ELR (cell line): ENCODE results near the gene KRTAP12-1.

Source experiments
- DNase-seq: peaks from one replicate; pipeline ENCODE4 v3.0.0-alpha.2; 2015; ENCODE audit warnings: low read depth

KRTAP12-1 gene, protein sequence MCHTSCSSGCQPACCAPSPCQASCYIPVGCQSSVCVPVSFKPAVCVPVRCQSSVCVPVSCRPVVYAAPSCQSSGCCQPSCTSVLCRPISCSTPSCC

DNA sequence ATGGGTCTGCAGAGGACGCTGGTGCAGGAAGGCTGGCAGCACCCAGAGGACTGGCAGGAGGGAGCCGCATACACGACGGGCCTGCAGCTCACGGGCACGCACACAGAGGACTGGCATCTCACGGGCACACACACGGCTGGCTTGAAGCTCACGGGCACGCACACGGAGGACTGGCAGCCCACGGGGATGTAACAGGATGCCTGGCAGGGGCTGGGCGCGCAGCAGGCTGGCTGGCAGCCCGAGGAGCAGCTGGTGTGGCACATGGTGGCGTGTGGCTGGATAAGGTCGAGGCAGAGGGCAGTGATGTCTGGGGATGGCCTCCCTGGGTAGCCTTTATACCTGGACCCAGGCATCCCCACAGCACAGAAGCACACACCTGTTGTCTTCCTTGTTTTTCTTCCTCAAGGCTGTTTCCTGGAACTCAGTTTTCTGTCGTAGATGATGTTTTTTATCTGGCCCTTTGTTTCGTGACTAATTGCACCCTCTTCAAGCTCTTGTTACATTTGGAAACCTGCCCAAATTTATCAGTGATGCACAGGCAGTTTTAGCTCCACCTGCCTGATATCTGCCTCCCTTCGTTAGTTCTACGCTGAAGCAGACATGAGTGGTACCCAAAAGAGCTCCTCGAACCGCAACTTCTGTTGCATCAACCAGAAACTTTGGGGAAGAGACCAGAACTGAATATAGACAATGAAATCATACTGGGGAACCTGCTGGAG, at the start of gene KRTAP12-1:
Gene KRTAP12-1, minus strand, starts transcription at position 303 of the 719 bp plus-strand sequence. Its CDS starts 40 bp downstream, at position 263.
- no peak for DNase-seq

DNA sequence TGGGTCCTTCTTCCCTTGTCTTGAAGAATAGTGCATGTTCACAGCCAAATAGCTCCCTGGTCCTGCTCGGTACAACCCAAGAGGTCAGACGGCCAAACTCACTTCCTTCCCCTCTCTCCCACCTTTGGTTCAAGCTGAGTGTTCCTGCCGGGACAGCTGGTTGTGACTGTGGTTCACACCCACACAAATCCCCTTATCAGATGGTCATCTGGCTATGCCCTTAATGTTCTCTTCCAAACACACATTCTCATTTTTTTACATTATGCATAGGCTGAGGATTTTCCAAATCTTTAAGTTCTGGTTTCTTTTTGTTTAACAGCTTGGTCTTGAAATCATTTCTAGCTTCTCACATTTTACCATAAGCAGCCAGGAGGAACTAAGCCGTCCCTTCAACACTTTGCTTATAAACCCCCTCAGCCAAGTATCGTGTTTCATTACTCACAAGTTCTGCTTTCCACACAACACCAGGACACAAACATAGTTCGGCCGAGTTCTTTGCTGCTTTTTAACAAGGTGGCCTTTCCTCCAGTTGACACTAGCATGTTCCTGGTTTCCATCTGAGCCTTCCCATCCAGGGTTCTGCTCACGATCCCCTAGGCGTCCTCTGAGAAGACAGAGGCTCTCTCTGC, 49.1 kb upstream of the KRTAP12-1 start:
- no peak for DNase-seq

DNA sequence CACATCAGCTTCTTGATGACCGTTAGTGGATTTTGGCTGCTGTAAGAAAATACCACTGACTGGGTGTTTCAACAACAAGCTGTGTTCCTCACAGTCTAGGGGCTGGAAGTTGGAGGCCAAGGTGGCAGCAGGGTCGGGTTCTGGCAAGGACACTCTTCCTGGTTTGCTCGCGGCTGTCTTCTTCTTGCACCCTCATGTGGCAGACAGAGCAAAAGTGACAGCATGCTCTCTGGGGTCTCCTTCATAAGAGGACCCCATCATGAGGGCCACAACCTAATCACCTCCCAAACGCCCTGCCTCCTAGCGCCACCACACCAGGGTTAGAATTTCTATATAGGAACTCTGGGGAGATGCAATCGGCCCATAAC, 48.0 kb upstream of the KRTAP12-1 start:
- DNase-seq: no peak

DNA sequence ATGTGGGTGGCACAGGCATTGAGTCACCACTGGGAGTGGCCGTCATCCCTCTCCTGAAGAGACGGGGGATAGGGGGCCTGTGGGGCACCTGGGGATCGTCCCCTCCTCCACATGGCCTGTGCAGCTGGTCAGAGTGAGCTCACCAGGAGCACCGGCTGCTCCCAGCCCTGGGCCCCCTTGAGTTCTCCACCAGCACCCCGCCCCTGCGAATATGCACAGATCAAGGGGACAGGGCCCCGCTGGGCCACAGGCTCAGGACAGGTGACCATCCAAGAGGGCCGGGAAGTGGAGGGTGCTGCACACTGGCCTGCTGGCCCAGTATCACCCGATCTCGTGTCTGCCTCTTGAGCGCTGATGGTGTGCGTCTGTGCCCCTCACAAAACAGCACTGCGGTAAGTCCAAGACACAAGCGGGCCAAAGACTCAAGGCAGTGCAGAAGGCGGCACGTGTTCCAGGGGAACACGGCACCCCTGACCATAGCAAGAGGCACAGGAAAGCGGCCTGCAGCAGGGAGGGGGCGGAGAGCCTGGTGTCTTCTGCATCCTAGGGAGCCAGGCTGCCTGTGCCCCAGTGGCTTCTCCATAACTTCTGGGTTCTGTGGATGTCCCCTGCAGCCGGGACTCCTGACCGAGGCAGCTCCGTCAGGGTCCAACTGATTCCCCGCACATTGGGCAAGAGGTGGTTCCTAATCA, 47.5 kb upstream of the KRTAP12-1 start:
- no peak for DNase-seq

DNA sequence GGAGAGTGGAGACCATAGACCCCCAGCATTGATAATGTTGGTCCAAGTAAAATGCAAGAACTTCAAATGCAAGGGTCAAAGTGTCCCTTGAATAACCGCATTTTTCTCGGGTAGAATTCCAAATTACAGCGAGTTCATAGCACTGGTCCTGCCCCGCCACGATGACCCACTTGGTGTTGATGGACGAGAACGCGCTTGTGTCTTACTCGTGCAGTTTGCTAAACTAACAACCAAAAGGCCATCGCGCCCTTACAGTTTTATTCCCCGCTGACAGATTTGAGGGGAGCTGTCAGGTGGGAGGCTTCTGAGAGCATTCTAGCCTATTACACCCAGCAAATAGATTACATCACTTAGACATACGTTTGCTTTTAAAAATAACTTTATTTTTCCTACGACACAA, 46.8 kb upstream of the KRTAP12-1 start:
- DNase-seq: no peak

DNA sequence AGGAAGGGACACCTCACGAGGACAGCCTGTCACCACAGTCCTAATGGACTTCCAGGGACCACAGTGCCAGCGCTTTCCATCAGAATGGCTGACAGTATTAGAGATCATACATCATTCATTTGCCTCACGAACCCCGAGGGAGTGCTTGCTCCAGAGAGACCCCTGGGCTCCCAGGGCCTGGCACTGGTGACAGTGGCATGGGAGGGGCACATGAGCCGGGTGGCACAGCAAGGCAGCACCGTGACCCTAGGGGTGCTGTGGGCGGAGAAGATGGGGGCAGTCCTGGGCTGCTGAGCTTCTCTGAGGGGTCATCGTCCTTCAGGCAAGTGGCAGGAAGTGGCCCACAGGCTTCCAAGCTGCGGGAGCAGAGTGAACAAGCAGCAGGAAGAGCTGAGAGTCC, 45.8 kb upstream of the KRTAP12-1 start:
- DNase-seq: no peak

DNA sequence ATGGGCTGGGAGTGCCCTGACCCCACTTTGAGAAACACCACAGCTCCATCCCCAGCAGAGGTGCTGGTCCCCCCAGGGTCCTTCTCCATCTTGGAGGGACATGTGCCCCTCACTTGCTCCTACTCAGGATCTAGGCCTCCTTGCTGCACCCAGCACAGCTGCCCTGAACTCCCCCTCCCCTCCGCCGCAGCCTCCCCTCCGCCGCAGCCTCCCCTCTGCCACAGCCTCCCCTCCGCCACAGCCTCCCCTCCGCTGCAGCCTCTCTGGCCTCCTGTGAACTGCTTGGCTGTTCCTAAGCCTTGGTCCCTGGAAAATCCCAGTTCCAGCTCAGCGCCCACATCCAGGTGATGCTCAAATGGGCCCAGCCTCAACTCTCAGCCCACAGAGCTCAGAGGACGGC, 45.4 kb upstream of the KRTAP12-1 start:
- DNase-seq: no peak

DNA sequence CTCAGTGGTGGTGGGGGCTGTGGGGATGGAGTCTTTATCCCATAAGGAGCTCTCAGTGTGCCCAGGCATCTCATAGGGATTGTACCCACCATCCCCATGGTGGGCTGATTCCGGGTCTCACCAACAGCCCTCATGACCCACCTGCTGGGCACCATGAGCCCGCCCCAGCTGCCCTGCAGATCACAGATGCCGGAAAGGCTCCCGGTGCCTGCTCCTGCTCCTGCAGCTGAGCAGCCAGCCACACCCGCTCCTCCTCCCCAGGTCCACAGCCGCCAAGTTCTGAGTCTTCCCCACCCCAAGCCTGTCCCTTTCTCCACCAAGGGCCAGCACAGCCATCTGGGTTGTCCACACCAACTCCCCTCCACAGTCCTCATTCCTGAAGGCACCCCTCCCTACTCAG, 44.9 kb upstream of the KRTAP12-1 start:
- no peak for DNase-seq

DNA sequence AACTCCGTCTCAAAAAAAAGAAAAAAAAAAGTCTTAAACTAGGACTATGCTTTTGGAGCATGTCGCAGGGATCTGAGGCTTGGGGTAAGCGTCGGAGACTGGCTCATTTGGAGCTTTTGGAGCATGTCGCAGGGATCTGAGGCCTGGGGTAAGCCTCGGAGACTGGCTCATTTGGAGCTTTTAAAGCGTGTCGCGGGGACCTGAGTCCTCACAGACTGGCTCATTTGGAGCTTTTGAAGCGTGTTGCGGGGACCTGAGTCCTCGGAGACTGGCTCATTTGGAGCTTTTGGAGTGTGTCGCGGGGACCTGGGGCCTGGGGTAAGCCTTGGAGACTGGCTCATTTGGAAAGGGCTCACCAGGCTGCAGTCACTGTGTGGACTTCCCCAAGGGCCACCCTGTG, 43.0 kb upstream of the KRTAP12-1 start:
- no peak for DNase-seq

DNA sequence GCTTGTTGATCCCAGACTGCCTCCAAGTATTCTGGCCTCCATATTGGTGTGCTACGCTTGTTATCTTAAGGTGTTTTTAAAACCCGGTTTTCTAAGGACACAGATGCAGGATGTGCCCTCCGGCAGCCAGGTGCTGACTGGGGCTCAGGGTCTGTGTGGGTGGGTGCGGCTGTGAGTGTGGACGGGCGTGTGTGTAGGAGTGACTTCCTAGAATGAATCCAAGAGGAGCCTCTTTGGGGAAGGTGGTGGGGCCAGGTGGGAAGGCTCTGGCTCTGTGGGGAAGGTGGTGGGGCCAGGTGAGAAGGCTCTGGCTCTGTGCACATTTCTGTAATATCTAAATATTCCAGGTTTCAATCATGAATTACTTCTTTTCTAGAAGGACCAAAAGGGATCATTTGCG, 42.2 kb upstream of the KRTAP12-1 start:
- no peak for DNase-seq

DNA sequence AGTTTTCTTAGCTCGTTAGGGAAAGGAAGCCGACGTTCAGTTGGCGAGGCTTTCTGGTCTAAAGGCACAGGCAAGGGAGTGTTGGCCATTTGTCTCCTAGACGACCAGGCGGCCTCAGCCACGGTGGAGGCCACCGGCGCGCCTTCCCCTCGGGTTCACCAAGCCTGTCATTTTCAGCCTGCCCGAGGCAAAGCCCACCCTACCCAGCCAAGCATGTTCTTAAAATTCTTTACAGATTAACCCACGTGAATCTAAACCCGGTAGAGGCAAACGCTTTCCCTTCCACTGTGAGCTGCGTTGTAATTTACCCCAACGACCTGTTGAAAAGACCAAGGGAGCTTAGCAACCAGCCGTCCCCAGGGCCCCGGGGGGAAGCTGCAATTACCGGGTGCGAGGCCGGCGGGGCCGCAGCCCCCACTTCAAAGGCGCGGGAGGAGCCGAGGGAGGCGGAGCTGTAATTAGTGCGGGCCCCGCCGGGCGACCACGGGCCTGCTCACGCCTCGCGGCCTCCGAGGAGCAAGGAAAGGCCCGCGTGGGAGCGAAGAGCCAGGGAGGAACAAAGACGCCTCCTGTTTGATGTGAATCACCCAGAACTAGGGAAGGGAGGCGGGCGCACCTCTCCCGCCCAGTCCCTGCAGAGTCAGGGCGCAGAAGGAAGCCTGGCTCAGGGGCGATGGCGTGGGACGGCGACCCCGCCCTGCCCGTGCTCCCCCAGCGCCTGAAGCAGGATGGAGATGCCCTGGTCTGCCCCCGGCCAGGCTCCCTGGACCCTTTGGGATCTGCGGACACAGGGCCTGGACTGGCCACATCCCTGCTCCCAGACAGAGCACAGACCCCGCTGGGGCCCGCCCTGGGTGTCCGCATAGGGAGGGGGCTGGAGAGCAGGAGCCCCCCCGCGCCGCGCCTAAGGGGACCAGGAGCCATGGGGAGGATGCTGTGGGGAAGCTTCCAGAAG, 41.5 kb upstream of the KRTAP12-1 start:
- DNase-seq: no peak

DNA sequence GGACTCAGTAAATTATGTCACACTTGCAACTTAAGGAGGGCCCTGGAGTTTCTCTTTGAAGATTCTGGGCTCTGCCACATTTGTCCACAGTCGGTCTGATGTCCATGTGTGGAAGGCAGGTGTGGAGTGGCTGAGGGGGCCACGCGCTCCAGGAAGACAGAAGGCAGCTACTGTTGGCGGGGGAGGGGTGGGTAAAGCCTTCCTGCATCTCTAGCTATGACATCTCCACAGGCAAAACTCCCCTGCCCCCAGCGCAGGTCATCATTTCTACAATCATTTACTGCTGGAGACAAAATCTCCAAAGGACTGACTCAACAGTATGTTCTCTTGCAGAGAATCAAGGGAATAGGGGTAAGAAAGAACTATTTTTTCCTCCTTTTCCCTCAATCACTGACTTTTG, 40.8 kb upstream of the KRTAP12-1 start:
- DNase-seq: no peak

DNA sequence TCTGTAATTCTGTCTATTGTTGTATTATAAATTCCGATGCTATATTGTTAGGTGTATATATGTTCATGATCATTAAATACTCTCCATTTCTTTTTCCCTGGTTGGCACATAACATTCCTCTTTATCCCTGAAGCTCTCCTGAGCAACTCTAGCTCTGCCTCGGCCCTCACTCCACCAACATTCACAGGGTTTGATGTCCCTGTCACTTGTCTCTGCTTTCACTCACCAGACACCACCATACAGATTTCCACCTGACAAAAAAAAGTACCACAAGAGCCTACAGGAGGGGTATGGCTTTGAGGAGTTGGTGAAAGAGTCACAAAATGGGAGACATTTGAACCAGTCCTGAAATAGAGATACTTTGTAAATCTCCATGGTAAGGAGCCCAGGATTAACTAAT, 38.2 kb upstream of the KRTAP12-1 start:
- no peak for DNase-seq

DNA sequence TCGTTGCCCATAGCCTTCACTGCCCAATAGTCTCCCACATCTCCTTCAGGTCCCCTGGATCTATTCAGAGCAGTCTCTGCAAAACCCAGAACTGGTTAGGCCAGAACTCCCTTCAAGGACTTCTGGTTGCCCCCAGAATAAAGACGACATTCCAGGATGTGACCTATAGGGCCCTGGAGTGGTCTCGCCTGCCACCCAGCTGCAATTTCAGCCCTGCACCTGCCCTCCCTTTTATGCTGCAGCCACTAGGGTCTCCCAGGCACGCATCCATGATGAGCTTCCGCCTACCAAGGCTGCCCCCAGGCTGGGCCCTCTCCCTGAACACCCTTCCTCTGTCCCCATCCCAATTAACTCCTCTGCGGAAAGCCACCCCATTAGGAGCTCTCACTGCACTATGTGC, 36.6 kb upstream of the KRTAP12-1 start:
- no peak for DNase-seq

DNA sequence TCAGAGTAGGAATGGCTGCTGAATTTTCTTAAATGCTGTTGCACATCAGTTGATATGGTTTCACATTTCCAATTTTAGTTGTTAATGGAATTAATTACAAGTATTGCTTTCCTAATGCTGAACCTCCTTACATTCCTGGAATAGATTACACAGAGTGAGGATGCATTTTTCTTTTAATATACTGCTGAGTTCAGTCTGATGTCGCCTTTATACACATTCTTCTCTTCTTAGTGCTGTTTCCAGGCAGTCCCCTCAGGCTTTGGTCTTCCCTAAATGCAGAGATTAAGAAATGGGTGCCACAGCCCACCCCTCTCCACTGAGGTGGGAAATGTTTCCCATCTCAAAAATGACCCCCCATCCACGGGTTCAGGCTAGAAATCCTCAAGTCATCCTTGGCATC, 36.1 kb upstream of the KRTAP12-1 start:
- DNase-seq: no peak

DNA sequence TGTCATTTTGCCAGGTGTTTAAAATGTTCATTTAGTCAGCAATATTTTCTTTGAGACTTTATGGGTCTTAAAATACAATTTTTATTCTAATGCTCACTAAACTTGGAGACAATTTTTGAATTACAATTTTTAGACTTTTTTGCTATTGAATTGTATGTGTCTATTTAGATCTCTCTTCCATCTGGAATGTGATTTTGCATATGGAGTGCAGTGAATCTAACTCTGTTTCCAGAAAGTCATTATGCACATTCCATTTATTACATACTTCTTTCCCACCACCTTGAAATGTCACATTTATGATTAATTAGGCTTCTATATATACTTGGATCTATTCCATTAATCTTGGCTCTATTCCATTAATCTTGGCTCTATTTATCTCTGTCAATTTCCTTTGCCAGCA, 35.0 kb upstream of the KRTAP12-1 start:
- no peak for DNase-seq

DNA sequence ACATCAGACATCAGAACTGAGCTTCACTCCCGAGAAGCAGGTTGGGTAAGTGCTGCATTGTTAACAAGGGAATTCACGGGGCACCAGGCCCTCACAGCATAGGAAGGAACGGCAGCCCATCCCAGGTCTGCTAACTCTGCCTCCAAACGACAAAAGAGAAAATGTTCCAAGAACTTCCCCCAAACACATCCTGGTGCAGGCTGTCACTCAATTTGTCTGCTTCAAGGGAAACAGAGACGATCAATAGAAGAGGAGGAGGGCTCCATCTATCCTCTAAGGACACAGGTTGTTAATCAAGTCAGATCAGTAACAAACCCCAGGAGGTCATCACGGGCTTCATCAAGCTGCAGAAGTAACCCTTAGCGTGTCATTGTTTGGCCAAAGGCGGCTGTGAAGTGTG, 32.9 kb upstream of the KRTAP12-1 start:
- DNase-seq: no peak

DNA sequence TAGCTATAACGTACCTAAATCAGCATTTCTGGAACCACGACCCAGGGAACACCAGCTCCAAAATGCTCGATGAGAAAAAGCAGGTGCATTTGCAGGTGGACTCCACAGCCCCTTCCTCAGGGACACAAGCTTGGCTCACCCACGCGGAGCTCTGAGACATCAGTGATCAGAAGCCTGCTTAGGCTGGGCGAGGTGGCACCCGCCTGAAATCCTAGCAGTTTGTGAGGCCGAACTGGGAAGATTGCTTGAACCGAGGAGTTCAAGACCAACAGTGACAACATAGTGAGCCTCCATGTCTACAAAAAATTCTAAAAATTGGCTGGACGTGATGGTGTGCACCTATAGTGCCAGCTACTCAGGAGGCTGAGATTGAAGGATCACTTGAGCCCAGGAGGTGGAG, 31.9 kb upstream of the KRTAP12-1 start:
- DNase-seq: no peak

DNA sequence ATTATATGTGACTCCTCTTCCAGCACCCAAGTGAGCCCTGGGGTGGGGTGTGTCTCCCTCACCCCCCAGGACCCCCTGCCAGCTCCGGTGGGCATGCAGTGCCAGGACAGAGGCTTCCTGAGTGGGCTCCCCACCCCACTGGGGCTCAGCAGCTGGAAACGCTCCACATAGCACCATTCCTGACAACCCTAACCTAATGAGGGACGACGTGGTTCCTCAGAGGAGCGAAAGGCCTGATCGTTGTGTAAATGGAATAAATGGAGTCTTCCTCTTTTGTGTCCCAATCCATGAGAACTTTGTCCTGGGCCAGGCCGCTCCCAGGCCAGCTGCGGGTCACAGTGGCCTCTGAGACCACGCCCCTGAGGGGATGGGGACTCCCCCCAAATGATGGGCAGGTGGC, 31.2 kb upstream of the KRTAP12-1 start:
- DNase-seq: no peak

DNA sequence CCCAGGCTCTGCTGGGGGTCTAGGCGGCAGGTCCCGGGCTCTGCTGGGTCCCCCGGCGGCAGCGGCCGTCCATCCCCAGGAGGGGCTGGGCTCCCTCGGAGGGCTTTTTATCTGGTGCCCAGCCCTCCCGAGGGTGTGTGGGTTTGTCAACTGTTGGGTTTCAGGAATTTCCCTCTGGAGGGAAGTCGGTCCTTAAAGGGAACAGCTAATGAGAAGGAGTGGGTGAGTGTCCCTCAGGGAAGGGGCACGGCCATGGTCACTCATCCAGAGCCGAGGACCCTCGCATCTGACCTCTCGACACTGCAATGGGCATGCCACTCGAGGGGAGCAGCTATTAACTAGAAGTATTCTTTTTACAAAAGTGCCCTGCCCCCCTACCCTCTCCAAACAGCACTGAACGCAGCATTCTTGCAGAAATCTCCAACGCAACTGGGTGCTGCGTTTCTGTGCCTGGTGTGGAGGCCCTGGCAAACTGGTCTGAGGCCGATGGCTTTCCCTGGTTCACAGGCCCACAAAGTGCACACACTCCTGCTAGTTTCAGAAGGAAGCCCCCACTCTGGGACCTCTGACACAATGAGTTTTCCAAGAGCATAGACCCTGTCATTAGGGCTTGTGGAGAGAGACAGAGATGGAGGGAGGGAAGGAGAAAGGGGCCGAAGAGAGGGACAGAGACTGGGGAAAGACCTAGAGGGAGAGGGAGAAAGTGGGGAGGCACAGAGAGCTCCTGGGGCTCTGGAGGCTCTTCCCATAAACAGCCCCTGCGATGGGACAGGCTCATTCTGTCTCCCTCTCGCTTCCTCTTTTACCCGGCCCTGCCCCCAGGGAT, 30.5 kb upstream of the KRTAP12-1 start:
- DNase-seq: no peak
